Coronary artery (tissue), 2 donors: ENCODE measurements around the gene EPHA4.

Source experiments
- DNase-seq: peaks from one replicate; pipeline ENCODE4 v3.0.0-alpha.2; 2017; ENCODE audit warnings: low spot score
- H3K27ac ChIP-seq, 2 donors: fragments of 200-600 bp; sonication (generic); one replicate each; pipeline ENCODE4 v1.5.1; 2016 to 2019
- H3K4me3 ChIP-seq: fragments of 200-600 bp; sonication (generic); 2 replicates; pipeline ENCODE4 v1.5.1; 2016; ENCODE audit warnings: mild to moderate bottlenecking, moderate library complexity
- TF ChIP-seq, protein P1 (sequence below): fragments of 200-600 bp; sonication (generic); IDR thresholded peaks from one replicate; pipeline ENCODE4 v1.5.1; 2019; ENCODE audit warnings: antibody characterized with exemption

EPHA4 gene

GRCh38 chr2:221573430-221574230 lies 1.5 kb upstream of the EPHA4 start:
- DNase-seq = peak; percentile 90
- TF ChIP-seq, protein P1, sequence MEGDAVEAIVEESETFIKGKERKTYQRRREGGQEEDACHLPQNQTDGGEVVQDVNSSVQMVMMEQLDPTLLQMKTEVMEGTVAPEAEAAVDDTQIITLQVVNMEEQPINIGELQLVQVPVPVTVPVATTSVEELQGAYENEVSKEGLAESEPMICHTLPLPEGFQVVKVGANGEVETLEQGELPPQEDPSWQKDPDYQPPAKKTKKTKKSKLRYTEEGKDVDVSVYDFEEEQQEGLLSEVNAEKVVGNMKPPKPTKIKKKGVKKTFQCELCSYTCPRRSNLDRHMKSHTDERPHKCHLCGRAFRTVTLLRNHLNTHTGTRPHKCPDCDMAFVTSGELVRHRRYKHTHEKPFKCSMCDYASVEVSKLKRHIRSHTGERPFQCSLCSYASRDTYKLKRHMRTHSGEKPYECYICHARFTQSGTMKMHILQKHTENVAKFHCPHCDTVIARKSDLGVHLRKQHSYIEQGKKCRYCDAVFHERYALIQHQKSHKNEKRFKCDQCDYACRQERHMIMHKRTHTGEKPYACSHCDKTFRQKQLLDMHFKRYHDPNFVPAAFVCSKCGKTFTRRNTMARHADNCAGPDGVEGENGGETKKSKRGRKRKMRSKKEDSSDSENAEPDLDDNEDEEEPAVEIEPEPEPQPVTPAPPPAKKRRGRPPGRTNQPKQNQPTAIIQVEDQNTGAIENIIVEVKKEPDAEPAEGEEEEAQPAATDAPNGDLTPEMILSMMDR = peak; percentile 96
- Histone ChIP-seq H3K4me3 (peak overlapping the region; percentile 83), H3K27ac (peak overlapping the region; percentile 26 to 86)

GRCh38 chr2:221572821-221573429 lies 821 bp upstream of the EPHA4 start:
- TF ChIP-seq, protein P1 = no peak
- peak; percentile 82 for DNase-seq
- Histone ChIP-seq H3K4me3 (peak overlapping the region; percentile 83), H3K27ac (peak overlapping the region; percentile 26 to 86)

DNA sequence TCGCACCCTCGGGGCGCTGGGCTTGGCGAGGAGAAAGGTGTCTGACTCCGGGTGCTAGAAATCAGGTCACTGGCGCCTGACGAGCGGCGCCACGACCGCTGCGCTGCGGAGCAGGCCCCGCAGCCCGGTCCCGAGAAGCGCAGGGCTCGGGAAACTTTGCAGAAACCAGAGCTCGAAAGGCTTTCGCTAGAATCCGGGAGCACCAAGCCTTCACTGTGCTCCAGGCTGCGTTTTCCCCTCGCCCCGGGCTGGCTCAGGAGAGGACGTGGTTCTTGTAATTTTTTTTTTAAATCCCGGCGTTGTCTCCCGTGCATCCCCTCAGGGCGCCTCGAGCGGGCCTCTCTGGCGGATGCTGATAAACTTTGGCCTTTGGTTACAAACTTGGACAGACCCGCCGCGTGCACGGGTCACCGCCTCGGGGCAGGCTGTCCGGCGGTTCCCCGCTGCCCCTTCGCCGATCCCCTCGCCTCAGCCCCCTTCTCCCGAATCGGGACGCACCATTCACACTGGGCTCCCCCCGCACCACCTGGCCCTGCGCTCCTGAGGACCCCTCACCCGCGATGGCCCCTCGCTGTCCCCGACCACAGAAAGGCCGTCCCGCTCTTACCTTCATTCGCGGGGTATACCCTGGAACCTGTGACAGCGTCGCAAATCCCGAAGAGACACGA lies 419 bp downstream of the EPHA4 start:
- peak overlapping the region; percentile 26 to 86 for H3K27ac ChIP-seq
- DNase-seq = peak; percentile 77
- TF ChIP-seq, protein P1 = no peak

DNA sequence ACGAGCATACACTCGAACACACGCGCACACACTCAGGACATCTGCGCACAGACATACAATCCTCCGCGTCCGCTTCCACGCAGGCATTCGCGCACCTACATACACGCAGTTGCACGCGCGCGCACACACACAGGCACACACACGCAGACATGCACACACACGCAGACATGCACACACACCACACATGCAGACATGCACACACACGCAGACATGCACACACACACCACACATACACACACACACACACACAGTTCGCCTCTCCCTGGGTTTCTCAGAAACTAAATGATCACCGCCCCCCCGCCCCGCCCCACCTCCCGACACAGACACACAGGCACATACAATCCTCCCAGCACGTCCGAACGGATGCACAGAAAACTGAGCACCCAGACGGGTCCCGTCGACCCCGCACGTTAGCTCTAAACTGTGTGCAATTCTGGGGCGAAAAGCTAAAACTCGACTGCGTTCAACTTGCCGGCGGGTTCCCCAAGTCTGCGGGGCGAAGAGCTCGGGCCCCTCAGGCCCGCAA lies 1.0 kb downstream of the EPHA4 start:
- H3K4me3 ChIP-seq = peak overlapping the region; percentile 83
- TF ChIP-seq, protein P1 = no peak
- no peak for DNase-seq
- peak overlapping the region; percentile 26 to 45 for H3K27ac ChIP-seq

More for the DNA sequence above, 419 bp downstream of the EPHA4 start:
- H3K4me3 ChIP-seq = peak overlapping the region; percentile 83

- TF ChIP-seq, protein P1 = no peak
- peak overlapping the region; percentile 83 for H3K4me3 ChIP-seq
- no peak overlapping the region for H3K27ac ChIP-seq
- DNase-seq = no peak
Measured at GRCh38 chr2:221570321-221570935, 1.7 kb downstream of the EPHA4 start.

DNA sequence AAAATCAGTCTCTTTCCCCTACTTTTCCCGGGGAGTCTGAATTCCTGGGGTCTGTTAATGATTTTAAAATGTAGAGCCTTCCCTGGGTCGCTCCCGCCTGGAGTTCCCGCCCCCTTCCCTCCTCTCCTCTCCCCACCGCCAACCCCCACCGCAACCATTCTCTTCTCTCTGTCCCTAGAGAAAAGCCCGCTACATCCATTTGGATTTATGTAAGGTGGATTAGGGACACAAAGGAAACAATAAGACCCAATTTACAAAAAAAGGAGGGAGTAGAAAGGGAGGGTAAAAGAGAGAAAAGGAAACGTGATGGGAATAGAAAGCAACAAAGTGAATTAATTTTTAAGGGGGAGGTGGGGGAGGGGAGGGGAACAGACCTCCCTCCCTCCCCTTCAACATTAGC lies 2.2 kb downstream of the EPHA4 start:
- DNase-seq = no peak
- Histone ChIP-seq H3K27ac (no peak overlapping the region), H3K4me3 (peak overlapping the region; percentile 83)
- TF ChIP-seq, protein P1 = no peak
